HG03139 (cell line): ENCODE data around the gene CD55.
"Not testable (repeated sequence)": the region's sequence is repeated elsewhere in the genome, so short reads cannot be mapped to it uniquely, and the experiment has no call there.

ENCODE experiments used
- ATAC-seq: cut with Tn5 transposase; IDR thresholded peaks from one replicate; pipeline ENCODE4 v1.9.1; 2021; ENCODE audit not compliant: unreplicated experiment

CD55 gene

GRCh38 chr1:207305489-207305873 is 16.0 kb upstream of the CD55 start:
- ATAC-seq = no peak

DNA sequence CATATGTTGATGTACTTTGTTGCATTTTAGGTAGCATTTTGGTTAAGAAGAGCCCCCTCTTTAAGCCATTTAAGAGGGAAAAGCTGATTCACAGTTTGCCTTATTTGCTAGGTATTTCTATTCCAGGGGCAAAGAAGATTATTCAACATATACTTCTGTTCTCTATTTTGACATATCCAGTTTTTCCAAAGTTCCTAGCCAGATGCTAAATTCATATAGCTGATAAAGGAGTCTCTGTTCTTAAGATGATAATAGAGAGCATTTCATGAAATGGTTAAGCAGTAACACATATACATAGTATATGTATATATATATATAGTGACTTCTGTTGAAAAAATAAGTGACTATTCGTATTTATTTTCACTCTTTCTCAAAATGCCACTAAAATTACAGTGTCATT is 15.5 kb upstream of the CD55 start:
- ATAC-seq = no peak

DNA sequence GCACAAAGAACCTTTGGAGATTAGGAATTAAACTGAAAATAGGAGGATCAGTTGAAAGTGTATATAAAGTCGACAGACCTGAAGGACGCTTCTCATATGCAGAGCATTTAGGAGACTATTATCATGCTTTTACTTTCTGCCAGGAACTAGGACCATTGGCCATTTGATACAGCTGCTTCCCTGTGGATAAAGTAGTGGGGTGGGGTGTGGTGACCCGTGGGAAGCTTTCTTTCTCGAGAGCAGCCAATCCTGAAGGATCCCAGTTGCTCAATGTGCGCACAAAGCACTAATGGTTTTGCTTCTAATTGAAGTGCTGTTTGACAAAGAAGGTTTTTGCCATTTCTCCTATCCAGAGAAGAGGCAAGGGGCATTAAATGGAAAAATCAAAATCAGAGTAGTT is 14.9 kb upstream of the CD55 start:
- no peak for ATAC-seq

DNA sequence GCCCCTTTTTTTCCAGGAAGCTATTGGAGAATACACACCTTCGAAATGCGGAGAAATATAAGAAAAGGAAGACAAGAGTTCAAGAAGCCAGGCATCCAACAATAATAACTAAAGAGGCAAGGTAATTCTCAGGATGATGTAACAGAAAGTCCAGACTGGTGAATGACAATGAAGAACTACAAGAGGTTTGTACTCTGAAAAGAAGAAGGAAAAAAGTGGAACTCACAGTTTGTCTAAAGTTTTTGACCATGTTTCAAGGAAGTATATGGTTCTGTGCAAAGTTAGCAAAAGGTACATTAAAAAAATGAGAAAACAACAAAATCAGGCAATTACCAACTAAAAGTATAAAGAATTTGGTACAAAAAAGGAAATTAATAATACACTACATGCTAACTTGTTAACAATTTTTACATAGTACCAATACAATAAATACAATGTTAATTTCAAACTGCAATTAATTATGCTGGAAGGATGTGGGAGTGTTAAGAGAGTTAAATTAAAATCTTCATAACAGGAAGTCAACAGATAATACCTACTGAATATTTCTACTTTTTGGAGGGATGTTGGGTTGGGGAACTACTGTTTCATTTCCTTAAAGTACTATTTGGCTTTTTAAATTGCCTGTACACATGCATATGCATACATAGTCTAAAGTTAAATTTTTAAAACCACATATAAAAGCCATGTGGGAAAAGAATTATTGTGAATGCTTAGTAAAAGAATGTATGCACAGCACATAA is 12.9 kb upstream of the CD55 start:
- no peak for ATAC-seq

DNA sequence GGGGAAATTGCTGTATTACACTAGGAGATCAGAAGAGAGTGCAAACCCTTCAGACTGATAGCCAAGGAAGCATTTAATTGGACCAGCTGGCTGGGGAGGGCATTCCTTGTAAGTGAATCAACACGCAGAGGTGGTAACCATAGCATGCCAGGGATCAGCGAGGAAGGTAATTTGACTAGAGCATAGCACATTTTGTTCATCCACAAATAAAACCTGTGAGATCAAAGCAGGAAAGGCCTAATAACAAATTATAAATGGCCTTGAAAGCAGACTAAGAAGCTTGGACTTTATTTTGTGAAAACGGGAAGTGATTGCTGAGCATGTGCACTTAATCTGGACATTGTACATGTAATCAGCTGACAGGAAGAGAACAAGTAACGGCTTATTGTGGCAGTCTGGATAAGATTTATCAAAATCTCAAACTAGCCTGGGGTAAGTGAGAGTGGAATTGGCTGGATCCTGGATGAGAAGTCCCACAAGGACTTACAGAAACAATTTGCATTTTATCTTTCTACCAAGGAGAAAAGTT is 11.7 kb upstream of the CD55 start:
- ATAC-seq = no peak

GRCh38 chr1:207311888-207312603 is 9.4 kb upstream of the CD55 start:
- ATAC-seq = no peak

- ATAC-seq = no peak
These were observed 8.9 kb upstream of the CD55 start for GRCh38 chr1:207312604-207312920.

- ATAC-seq = no peak
These were observed 8.3 kb upstream of the CD55 start for GRCh38 chr1:207313131-207313530.

GRCh38 chr1:207314816-207315215 is 6.7 kb upstream of the CD55 start:
- no peak for ATAC-seq

DNA sequence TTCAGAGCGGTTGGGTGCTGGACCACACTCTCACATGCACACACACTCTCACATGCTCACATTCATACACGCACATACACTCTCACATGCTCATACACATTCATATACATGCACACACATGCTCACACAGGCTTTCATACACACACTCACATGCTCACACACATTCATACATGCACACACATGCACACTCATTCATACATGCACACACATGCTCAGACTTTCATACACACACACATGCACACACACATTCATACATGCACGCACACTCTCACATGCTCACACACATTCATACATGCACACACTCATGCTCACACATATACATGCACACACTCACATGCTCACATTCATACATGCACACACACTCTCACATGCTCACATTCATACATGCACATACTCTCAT is 6.0 kb upstream of the CD55 start:
- no peak for ATAC-seq

- no peak for ATAC-seq
These were observed 5.3 kb upstream of the CD55 start for GRCh38 chr1:207316141-207316540.

GRCh38 chr1:207316622-207317391 is 4.7 kb upstream of the CD55 start:
- ATAC-seq = no peak

- ATAC-seq = no peak
These were observed 3.9 kb upstream of the CD55 start for GRCh38 chr1:207317561-207317960.

- no peak for ATAC-seq
These were observed 3.3 kb upstream of the CD55 start for GRCh38 chr1:207318072-207318619.

GRCh38 chr1:207319199-207319598 is 2.3 kb upstream of the CD55 start:
- no peak for ATAC-seq

DNA sequence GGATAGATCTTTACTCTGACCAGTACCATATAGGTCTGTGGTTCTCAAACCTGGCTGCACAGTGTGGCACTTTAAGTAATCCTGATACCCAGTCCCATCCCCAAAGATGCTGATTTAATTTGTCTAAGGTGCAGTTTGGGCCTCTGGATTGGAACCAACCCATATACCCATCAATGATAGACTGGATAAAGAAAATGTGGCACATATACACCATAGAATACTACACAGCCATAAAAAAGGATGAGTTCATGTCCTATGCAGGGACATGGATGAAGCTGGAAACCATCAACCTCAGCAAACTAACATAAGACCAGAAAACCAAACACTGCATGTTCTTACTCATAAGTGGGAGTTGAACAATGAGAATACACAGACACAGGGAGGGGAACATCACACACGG is 1.4 kb upstream of the CD55 start:
- ATAC-seq = not testable (repeated sequence)

DNA sequence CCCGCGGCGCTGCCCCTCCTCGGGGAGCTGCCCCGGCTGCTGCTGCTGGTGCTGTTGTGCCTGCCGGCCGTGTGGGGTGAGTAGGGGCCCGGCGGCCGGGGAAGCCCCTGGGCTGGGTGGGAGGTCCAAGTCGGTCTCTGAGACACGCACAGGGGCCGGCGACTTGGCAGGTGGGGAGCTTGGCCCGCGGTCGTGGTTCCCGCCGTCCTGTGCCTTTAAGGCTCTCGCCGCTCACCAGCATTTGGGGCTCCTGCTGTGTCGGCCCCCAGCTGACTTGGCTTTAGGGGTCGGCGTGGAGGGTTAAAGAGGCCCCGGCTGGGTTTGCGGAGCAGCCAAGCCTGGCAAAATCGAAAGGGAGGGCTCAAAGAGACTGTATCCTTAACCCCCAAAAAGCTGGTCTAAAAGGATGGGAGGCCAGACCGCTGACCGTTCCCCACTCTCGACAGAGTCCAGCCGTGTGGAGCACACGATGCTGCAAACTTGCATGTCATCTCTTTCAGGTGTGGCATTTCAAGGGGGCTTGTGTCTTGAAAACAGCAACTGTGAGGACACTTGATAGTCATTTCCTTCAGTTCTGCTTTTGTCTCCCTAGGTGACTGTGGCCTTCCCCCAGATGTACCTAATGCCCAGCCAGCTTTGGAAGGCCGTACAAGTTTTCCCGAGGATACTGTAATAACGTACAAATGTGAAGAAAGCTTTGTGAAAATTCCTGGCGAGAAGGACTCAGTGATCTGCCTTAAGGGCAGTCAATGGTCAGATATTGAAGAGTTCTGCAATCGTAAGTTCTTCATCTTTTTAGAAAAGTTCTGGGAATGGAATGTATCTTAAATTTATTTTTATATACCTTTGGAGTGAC is 540 bp downstream of the CD55 start:
- ATAC-seq = peak; percentile 1

DNA sequence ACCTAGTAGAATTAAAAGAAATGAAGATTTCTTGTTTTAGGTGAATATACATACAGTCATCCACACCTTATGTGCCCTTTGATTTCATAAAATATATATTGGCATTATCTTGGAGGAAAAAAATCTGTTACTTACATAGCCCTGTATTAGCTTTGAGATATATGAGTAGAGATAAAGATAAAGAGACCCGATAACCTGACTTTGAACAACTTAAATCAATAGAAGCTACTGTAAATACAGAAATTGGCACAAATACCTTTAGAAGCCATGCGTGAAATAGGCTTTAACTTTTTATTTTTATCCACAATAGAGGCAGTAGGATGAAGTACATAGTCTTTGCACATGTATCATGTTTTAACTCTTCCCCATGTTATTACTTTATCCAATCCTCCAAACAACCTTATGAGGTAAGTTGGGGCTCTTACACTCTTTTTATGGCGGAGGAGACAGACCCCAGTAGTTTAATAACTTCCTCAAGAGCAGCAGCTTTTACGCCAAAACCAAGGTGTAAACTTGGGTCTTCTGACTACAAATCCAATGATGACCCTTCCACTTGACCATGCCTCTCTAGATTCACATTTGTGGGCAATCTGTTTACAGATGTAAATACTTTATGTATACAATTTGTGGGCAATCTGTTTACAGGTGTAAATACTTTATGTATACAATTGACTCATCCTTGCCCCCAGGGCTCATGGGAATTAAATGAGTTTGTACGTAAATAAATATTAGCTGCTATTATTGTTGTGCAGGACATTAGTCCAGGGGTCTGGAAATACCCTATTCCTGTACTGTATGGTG is 2.1 kb downstream of the CD55 start:
- no peak for ATAC-seq

DNA sequence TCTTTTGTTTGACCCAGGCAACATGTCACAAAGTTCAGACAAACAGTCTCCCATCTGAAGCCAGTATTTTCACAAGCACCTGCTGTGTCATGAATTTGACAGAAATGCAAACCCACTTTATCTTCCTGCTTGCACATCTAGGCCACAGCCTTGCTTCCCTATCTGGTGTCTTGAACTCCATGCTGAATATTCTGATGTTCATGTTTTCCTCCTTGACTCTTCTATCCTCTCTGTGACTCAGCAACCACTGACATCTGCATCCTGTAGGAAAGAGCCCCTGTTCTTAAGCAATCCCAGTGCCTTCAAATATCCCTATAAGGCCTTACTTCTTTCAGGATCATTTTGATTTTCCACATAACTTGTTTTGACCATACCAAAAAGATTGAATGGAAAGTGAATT is 6.5 kb downstream of the CD55 start:
- ATAC-seq = no peak

GRCh38 chr1:207328908-207329440 is 7.5 kb downstream of the CD55 start:
- no peak for ATAC-seq
